Measurements from ENCODE around the gene TANGO2.

The TANGO2 gene

GRCh38 chr22:20026996-20027601 lies 6.2 kb downstream of the TANGO2 start:
- no peak overlapping the region for H3K18ac ChIP-seq (ENCODE audit: low read length)
- H2AK5ac ChIP-seq (ENCODE audit: low read length) = no peak overlapping the region
- H3K23ac ChIP-seq (ENCODE audit: low read length) = no peak overlapping the region
- peaks cover 2% of the 10 kb centered on the region for H3K79me1 ChIP-seq (ENCODE audit: low read length)
- H2BK120ac ChIP-seq (ENCODE audit: low read depth, low read length) = no peak overlapping the region
- H3K4me1 ChIP-seq (ENCODE audit: control insufficient read depth, low read depth, low read length) = no peaks in the 10 kb centered on the region
- H2BK5ac ChIP-seq (ENCODE audit: low read length) = no peak overlapping the region
- H3K27ac ChIP-seq (ENCODE audit: low read depth, low read length) = no peak overlapping the region
- no peak overlapping the region for H4K5ac ChIP-seq (ENCODE audit: low read length)
- H3K27me3 ChIP-seq (ENCODE audit: insufficient read depth, low read length, poor library complexity) = no peaks in the 10 kb centered on the region
- no peak overlapping the region for H3K9ac ChIP-seq (ENCODE audit: low read length)
- no peak overlapping the region for H3K4me3 ChIP-seq (ENCODE audit: low read length)
- H3K4ac ChIP-seq (ENCODE audit: low read depth, low read length) = no peak overlapping the region
- H3K36me3 ChIP-seq (ENCODE audit: control insufficient read depth, insufficient read depth, low read length) = no peaks in the 10 kb centered on the region
- no peak for DNase-seq
- no peak overlapping the region for H3K56ac ChIP-seq (ENCODE audit: low read length)
- H3K4me2 ChIP-seq (ENCODE audit: low read length) = no peak overlapping the region
- no CpG with 5 or more reads among the region's 12 CpGs for WGBS (ENCODE audit: extremely low coverage, insufficient coverage, low lambda C conversion rate)
- H4K8ac ChIP-seq (ENCODE audit: low read depth, low read length) = no peak overlapping the region
- H2BK15ac ChIP-seq (replicated peaks; ENCODE audit: low read depth) = no peak overlapping the region
- no peaks in the 10 kb centered on the region for H3K79me2 ChIP-seq (ENCODE audit: control insufficient read depth, insufficient read depth, low read length)

GRCh38 chr22:20027966-20028854 lies 7.3 kb downstream of the TANGO2 start:
- H2BK5ac ChIP-seq (ENCODE audit: low read length) = no peak overlapping the region
- no peak overlapping the region for H2BK15ac ChIP-seq (replicated peaks; ENCODE audit: low read depth)
- no peak overlapping the region for H3K18ac ChIP-seq (ENCODE audit: low read length)
- no peak overlapping the region for H4K8ac ChIP-seq (ENCODE audit: low read depth, low read length)
- H3K56ac ChIP-seq (ENCODE audit: low read length) = no peak overlapping the region
- H3K36me3 ChIP-seq (ENCODE audit: control insufficient read depth, insufficient read depth, low read length) = no peaks in the 10 kb centered on the region
- no peak overlapping the region for H3K4me2 ChIP-seq (ENCODE audit: low read length)
- no peak overlapping the region for H3K27ac ChIP-seq (ENCODE audit: low read depth, low read length)
- WGBS (ENCODE audit: extremely low coverage, insufficient coverage, low lambda C conversion rate) = no CpG with 5 or more reads among the region's 12 CpGs
- DNase-seq = no peak
- H3K9ac ChIP-seq (ENCODE audit: low read length) = no peak overlapping the region
- H3K27me3 ChIP-seq (ENCODE audit: insufficient read depth, low read length, poor library complexity) = no peaks in the 10 kb centered on the region
- H3K4me3 ChIP-seq (ENCODE audit: low read length) = no peak overlapping the region
- H2AK5ac ChIP-seq (ENCODE audit: low read length) = no peak overlapping the region
- no peaks in the 10 kb centered on the region for H3K4me1 ChIP-seq (ENCODE audit: control insufficient read depth, low read depth, low read length)
- H3K79me2 ChIP-seq (ENCODE audit: control insufficient read depth, insufficient read depth, low read length) = no peaks in the 10 kb centered on the region
- H3K23ac ChIP-seq (ENCODE audit: low read length) = no peak overlapping the region
- H3K4ac ChIP-seq (ENCODE audit: low read depth, low read length) = no peak overlapping the region
- peaks cover 2% of the 10 kb centered on the region for H3K79me1 ChIP-seq (ENCODE audit: low read length)
- no peak overlapping the region for H2BK120ac ChIP-seq (ENCODE audit: low read depth, low read length)
- no peak overlapping the region for H4K5ac ChIP-seq (ENCODE audit: low read length)

DNA sequence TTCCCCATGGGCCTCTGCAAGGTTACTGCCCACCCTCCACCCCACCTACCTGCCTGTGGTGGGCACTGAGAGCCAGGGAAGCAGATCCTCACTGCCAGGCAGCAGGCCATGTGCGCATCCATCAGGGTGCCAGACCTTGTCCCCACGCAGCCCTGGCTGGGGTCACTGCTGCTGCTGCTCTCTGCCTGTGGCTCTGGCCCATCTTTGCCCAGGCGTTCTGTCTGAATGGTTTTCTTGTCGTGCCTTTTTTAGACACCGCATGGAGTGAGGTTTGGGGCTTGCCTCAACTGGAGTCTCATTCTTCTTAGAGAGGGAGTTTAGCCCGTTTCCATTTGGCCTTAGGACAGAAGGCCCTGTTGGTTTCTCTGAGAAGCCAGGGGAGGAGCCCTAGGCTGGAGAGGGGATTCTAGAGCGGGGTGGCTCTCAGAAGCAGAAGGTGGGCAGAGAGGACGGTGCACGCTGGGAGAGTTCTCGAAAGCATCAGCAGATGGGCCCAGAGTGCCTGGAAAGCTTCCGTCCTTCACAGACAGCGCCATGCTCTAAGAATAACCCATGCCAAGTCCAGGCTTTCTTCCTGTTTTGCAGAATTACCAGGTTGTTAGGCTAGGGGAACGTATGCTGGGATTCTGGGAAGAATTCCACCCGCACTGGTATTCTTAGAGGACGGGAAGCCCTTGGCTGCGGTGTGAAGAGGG lies 8.1 kb downstream of the TANGO2 start:
- no CpG with 5 or more reads among the region's 16 CpGs for WGBS (ENCODE audit: extremely low coverage, insufficient coverage, low lambda C conversion rate)
- Histone ChIP-seq H3K23ac (ENCODE audit: low read length) (no peak overlapping the region), H3K4me2 (ENCODE audit: low read length) (no peak overlapping the region), H3K4me3 (ENCODE audit: low read length) (no peak overlapping the region), H3K18ac (ENCODE audit: low read length) (no peak overlapping the region), H3K4ac (ENCODE audit: low read depth, low read length) (no peak overlapping the region), H2AK5ac (ENCODE audit: low read length) (no peak overlapping the region), H3K36me3 (ENCODE audit: control insufficient read depth, insufficient read depth, low read length) (no peaks in the 10 kb centered on the region), H3K27me3 (ENCODE audit: insufficient read depth, low read length, poor library complexity) (no peaks in the 10 kb centered on the region), H4K5ac (ENCODE audit: low read length) (no peak overlapping the region), H2BK5ac (ENCODE audit: low read length) (no peak overlapping the region), H4K8ac (ENCODE audit: low read depth, low read length) (no peak overlapping the region), H3K79me2 (ENCODE audit: control insufficient read depth, insufficient read depth, low read length) (no peaks in the 10 kb centered on the region), H2BK15ac (replicated peaks; ENCODE audit: low read depth) (no peak overlapping the region), H2BK120ac (ENCODE audit: low read depth, low read length) (no peak overlapping the region), H3K56ac (ENCODE audit: low read length) (no peak overlapping the region), H3K27ac (ENCODE audit: low read depth, low read length) (no peak overlapping the region), H3K4me1 (ENCODE audit: control insufficient read depth, low read depth, low read length) (no peaks in the 10 kb centered on the region), H3K79me1 (ENCODE audit: low read length) (peaks cover 2% of the 10 kb centered on the region), H3K9ac (ENCODE audit: low read length) (no peak overlapping the region)
- no peak for DNase-seq

DNA sequence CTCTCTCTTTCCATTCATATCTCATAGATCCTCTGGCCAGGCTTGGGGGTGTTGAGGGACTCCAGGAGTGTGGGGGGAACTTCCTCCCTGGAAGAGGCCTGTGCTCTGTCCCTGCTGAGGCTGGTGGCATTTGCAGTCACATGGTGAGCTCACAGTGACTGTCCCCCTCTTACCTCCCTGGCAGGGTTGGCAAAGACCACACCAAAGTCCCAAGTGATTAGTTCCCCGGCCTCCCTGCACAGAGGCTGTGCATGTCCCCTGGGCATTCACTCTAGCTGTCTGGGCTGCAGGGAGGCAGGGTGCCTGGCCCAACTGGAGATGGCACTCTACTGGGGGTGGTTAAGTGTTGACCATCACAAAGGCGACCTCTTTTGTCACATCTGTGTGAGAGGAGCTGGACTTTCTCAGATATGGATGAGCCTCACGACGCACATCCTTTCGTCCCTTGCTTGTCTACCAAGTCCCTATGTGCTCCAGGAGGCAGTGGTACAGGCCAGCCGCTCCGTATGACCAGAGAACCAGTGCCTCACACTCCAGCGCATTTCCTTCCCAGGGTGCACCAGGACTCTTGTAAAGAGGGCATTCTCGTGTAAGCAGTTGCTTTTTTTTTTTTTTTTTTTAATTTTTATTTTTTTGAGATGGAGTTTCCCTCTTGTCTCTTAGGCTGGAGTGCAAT lies 8.8 kb downstream of the TANGO2 start:
- Histone ChIP-seq H3K4me3 (ENCODE audit: low read length) (no peak overlapping the region), H3K79me2 (ENCODE audit: control insufficient read depth, insufficient read depth, low read length) (no peaks in the 10 kb centered on the region), H3K18ac (ENCODE audit: low read length) (no peak overlapping the region), H4K8ac (ENCODE audit: low read depth, low read length) (no peak overlapping the region), H3K23ac (ENCODE audit: low read length) (no peak overlapping the region), H3K9ac (ENCODE audit: low read length) (no peak overlapping the region), H3K27ac (ENCODE audit: low read depth, low read length) (no peak overlapping the region), H3K27me3 (ENCODE audit: insufficient read depth, low read length, poor library complexity) (no peaks in the 10 kb centered on the region), H3K4me2 (ENCODE audit: low read length) (no peak overlapping the region), H3K36me3 (ENCODE audit: control insufficient read depth, insufficient read depth, low read length) (no peaks in the 10 kb centered on the region), H2AK5ac (ENCODE audit: low read length) (no peak overlapping the region), H2BK15ac (replicated peaks; ENCODE audit: low read depth) (no peak overlapping the region), H4K5ac (ENCODE audit: low read length) (no peak overlapping the region), H3K4me1 (ENCODE audit: control insufficient read depth, low read depth, low read length) (no peaks in the 10 kb centered on the region), H2BK5ac (ENCODE audit: low read length) (no peak overlapping the region), H3K4ac (ENCODE audit: low read depth, low read length) (no peak overlapping the region), H2BK120ac (ENCODE audit: low read depth, low read length) (no peak overlapping the region), H3K56ac (ENCODE audit: low read length) (no peak overlapping the region), H3K79me1 (ENCODE audit: low read length) (peaks cover 2% of the 10 kb centered on the region)
- no peak for DNase-seq
- no CpG with 5 or more reads among the region's 9 CpGs for WGBS (ENCODE audit: extremely low coverage, insufficient coverage, low lambda C conversion rate)

DNA sequence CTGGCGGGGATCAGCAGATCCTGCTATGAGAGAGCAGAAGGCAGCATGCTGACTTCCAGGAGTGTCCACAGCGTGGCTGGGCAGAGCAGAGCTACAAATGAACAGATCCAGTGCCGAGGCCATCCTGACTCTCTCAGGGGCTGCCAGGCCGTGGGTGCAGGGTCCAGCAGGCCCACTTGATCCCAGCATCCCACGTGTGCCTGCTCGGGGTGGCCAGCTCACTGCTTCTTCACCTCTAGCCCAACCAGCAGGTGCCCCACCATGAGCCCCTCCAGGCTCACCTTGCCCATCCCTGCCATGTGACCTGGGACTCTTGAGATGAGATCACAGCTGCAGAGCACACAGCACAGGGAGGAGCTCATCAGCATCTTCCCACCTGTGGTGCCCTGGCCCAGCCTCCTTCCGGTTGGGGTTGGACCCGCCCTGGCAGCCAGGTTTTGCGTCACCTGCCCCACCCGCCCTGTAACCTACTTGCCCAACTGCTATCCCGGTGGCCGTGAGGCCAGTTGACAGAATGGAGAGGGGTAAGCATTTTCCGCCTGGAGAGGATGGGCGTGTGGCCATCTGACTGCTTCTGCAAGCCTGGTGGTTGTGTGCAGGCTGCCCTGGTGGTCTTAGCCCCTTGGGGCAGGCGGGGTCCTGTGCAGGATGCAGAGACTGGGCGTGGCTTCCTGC lies 11.0 kb downstream of the TANGO2 start:
- Histone ChIP-seq H3K79me1 (ENCODE audit: low read length) (no peaks in the 10 kb centered on the region), H4K5ac (ENCODE audit: low read length) (no peak overlapping the region), H2BK5ac (ENCODE audit: low read length) (no peak overlapping the region), H2BK120ac (ENCODE audit: low read depth, low read length) (no peak overlapping the region), H2BK15ac (replicated peaks; ENCODE audit: low read depth) (no peak overlapping the region), H3K4me2 (ENCODE audit: low read length) (no peak overlapping the region), H3K56ac (ENCODE audit: low read length) (no peak overlapping the region), H3K27me3 (ENCODE audit: insufficient read depth, low read length, poor library complexity) (no peaks in the 10 kb centered on the region), H3K36me3 (ENCODE audit: control insufficient read depth, insufficient read depth, low read length) (no peaks in the 10 kb centered on the region), H3K9ac (ENCODE audit: low read length) (no peak overlapping the region), H3K4me3 (ENCODE audit: low read length) (no peak overlapping the region), H3K4me1 (ENCODE audit: control insufficient read depth, low read depth, low read length) (no peaks in the 10 kb centered on the region), H4K8ac (ENCODE audit: low read depth, low read length) (no peak overlapping the region), H3K23ac (ENCODE audit: low read length) (no peak overlapping the region), H2AK5ac (ENCODE audit: low read length) (no peak overlapping the region), H3K4ac (ENCODE audit: low read depth, low read length) (no peak overlapping the region), H3K79me2 (ENCODE audit: control insufficient read depth, insufficient read depth, low read length) (no peaks in the 10 kb centered on the region), H3K27ac (ENCODE audit: low read depth, low read length) (no peak overlapping the region), H3K18ac (ENCODE audit: low read length) (no peak overlapping the region)
- no CpG with 5 or more reads among the region's 16 CpGs for WGBS (ENCODE audit: extremely low coverage, insufficient coverage, low lambda C conversion rate)
- DNase-seq = no peak
